ENCODE measurements around the gene ATP6V1B1. TPM values are rescaled to one million over a fixed set of nuclear protein-coding genes. Genes with fewer than 3 reads are reported as not detected.
A peak's percentile ranks its signal among the peaks of the same experiment; 100 is the strongest.

ATP6V1B1 gene
- total RNA-seq, 2 donors from 2014 or later, result not detected

- no peak for DNase-seq
- no peak overlapping the region for H3K9ac ChIP-seq (ENCODE audit: extremely low read depth, low read length, poor library complexity, severe bottlenecking)
- H3K27me3 ChIP-seq (ENCODE audit: control insufficient read depth, insufficient read depth, low read length, poor library complexity, severe bottlenecking), result peaks cover 4% of the 10 kb centered on the region
- no peaks in the 10 kb centered on the region for H3K36me3 ChIP-seq (ENCODE audit: control insufficient read depth, insufficient read depth, low read length)
- WGBS, 2 experiments (ENCODE audit: insufficient coverage in 1 of 2, insufficient read length in 1 of 2), result 88% methylated on average over 4 of the region's 4 CpGs; no CpG with 5 or more reads in 1 of the 2 experiments
- no peaks in the 10 kb centered on the region for H3K4me1 ChIP-seq (ENCODE audit: control insufficient read depth, insufficient read depth, low read length)
- no peak for TF ChIP-seq CTCF (conservative IDR thresholded peaks at IDR 0.05)
- no peaks in the 10 kb centered on the region for H3K9me3 Mint-ChIP-seq
- no peak overlapping the region for H3K4me3 ChIP-seq (ENCODE audit: low read length)
- peaks cover 69% of the 10 kb centered on the region for H3K27me3 Mint-ChIP-seq (ENCODE audit: insufficient read depth)
- peaks cover 6% of the 10 kb centered on the region for H3K4me1 Mint-ChIP-seq
- no peak overlapping the region for H3K27ac ChIP-seq (ENCODE audit: low read depth, low read length)
- no peak overlapping the region for H3K27ac Mint-ChIP-seq
- no peaks in the 10 kb centered on the region for H3K36me3 Mint-ChIP-seq (ENCODE audit: low read depth)
- no peaks in the 10 kb centered on the region for H3K9me3 ChIP-seq (ENCODE audit: control insufficient read depth, low read length)
- no peak overlapping the region for H3K4me3 Mint-ChIP-seq
These were observed 5.0 kb upstream of the ATP6V1B1 start for GRCh38 chr2:70930371-70931329.

- no peak overlapping the region for H3K4me3 ChIP-seq (ENCODE audit: low read length)
- H3K4me1 ChIP-seq (ENCODE audit: control insufficient read depth, insufficient read depth, low read length), result no peaks in the 10 kb centered on the region
- H3K36me3 Mint-ChIP-seq (ENCODE audit: low read depth), result no peaks in the 10 kb centered on the region
- DNase-seq, result peak; percentile 66
- H3K27me3 ChIP-seq (ENCODE audit: control insufficient read depth, insufficient read depth, low read length, poor library complexity, severe bottlenecking), result peaks cover 4% of the 10 kb centered on the region
- no peak overlapping the region for H3K27ac ChIP-seq (ENCODE audit: low read depth, low read length)
- peaks cover 8% of the 10 kb centered on the region for H3K4me1 Mint-ChIP-seq
- H3K27me3 Mint-ChIP-seq (ENCODE audit: insufficient read depth), result peaks cover 63% of the 10 kb centered on the region
- no peaks in the 10 kb centered on the region for H3K36me3 ChIP-seq (ENCODE audit: control insufficient read depth, insufficient read depth, low read length)
- no peaks in the 10 kb centered on the region for H3K9me3 Mint-ChIP-seq
- 40 to 75% methylated on average over 1 to 9 of the region's 9 CpGs for WGBS, 2 experiments (ENCODE audit: insufficient coverage in 1 of 2, insufficient read length in 1 of 2)
- no peak overlapping the region for H3K4me3 Mint-ChIP-seq
- no peaks in the 10 kb centered on the region for H3K9me3 ChIP-seq (ENCODE audit: control insufficient read depth, low read length)
- H3K27ac Mint-ChIP-seq, result no peak overlapping the region
- no peak for TF ChIP-seq CTCF (conservative IDR thresholded peaks at IDR 0.05)
- H3K9ac ChIP-seq (ENCODE audit: extremely low read depth, low read length, poor library complexity, severe bottlenecking), result no peak overlapping the region
These were observed 4.2 kb upstream of the ATP6V1B1 start for GRCh38 chr2:70931376-70932000.

- H3K36me3 Mint-ChIP-seq (ENCODE audit: low read depth), result no peaks in the 10 kb centered on the region
These were observed 3.0 kb upstream of the ATP6V1B1 start for GRCh38 chr2:70932631-70933230.

More at GRCh38 chr2:70932631-70933230, 3.0 kb upstream of the ATP6V1B1 start:
- H3K4me1 ChIP-seq (ENCODE audit: control insufficient read depth, insufficient read depth, low read length), result no peaks in the 10 kb centered on the region
- no peaks in the 10 kb centered on the region for H3K36me3 ChIP-seq (ENCODE audit: control insufficient read depth, insufficient read depth, low read length)
- H3K9me3 ChIP-seq (ENCODE audit: control insufficient read depth, low read length), result no peaks in the 10 kb centered on the region
- DNase-seq, result peak; percentile 36
- Mint-ChIP-seq H3K4me3 (no peak overlapping the region), H3K27me3 (ENCODE audit: insufficient read depth) (peaks cover 55% of the 10 kb centered on the region), H3K9me3 (no peaks in the 10 kb centered on the region), H3K27ac (no peak overlapping the region), H3K4me1 (peaks cover 12% of the 10 kb centered on the region)
- no peak overlapping the region for H3K27ac ChIP-seq (ENCODE audit: low read depth, low read length)
- no peak for TF ChIP-seq CTCF (conservative IDR thresholded peaks at IDR 0.05)
- peaks cover 4% of the 10 kb centered on the region for H3K27me3 ChIP-seq (ENCODE audit: control insufficient read depth, insufficient read depth, low read length, poor library complexity, severe bottlenecking)
- 94 to 100% methylated on average over 3 to 21 of the region's 21 CpGs for WGBS, 2 experiments (ENCODE audit: insufficient coverage in 1 of 2, insufficient read length in 1 of 2)
- no peak overlapping the region for H3K9ac ChIP-seq (ENCODE audit: extremely low read depth, low read length, poor library complexity, severe bottlenecking)
- no peak overlapping the region for H3K4me3 ChIP-seq (ENCODE audit: low read length)
